HCT116 (cell line): ENCODE measurements around the gene RBP5. TPM values are rescaled to one million over a fixed set of nuclear protein-coding genes. Genes with fewer than 3 reads are reported as not detected.

Experiments used
- ATAC-seq: fragments of 200-7000 bp; cut with Tn5 transposase; 2 replicates; pipeline ENCODE4 v1.9.1; 2020; ENCODE audit warnings: mild to moderate bottlenecking, moderate library complexity
- BruUV-seq: library from RNA; stranded (reverse); fragments of 400-500 nt; replicated peaks from 2 replicates; lab custom pipeline; 2021; lab: Mats Ljungman, UMichigan
- CTCF ChIA-PET: fragments of 300-600 bp; sonication (Branson Sonifier 250); formaldehyde crosslinking; loops from one replicate; lab custom pipeline; 2021; ENCODE audit warnings: antibody characterized with exemption; lab: Charles Lee
- POLR2A ChIA-PET: fragments of 300-600, 350-600 bp; sonication (Branson Sonifier 250); formaldehyde crosslinking; loops from one replicate; lab custom pipeline; 2021; ENCODE audit warnings: antibody characterized with exemption; lab: Charles Lee
- RAD21 ChIA-PET, 2 experiments: fragments of 300-600 bp; sonication (Branson Sonifier 250); formaldehyde crosslinking; loops; one replicate each; lab custom pipeline; 2023; ENCODE audit warnings: low total read pairs in 2 of 2; ENCODE audit not compliant: uncharacterized antibody in 2 of 2, unreplicated experiment in 2 of 2, low non-redundant PET in 1 of 2; lab: Charles Lee
- DNase-seq: peaks from one replicate; pipeline ENCODE4 v3.0.0-alpha.2; 2010; ENCODE audit warnings: low read depth, low spot score
- H2AFZ ChIP-seq: fragments of 200-600 bp; shearing (Covaris generic), sonication (generic); 2 replicates; pipeline ENCODE4 v1.6.1; 2017; ENCODE audit warnings: low read depth, mixed run types, mixed read lengths, antibody characterized with exemption, low read length; ENCODE audit not compliant: poor library complexity, severe bottlenecking
- H3K27ac ChIP-seq: 2 replicates; pipeline ENCODE4 v1.5.1; 2012; ENCODE audit warnings: low read depth, low read length
- H3K27me3 ChIP-seq: fragments of 200-600 bp; sonication (generic); 2 replicates; pipeline ENCODE4 v1.6.1; 2016; ENCODE audit warnings: mixed run types, low read length, mixed read lengths; ENCODE audit not compliant: insufficient read depth
- H3K36me3 ChIP-seq, 2 experiments: fragments of 200-500 bp in 1 of 2; fragments of 200-600 bp in 1 of 2; sonication (Bioruptor generic) in 1 of 2; sonication (generic) in 1 of 2; 2 replicates each; pipeline versions ENCODE4 v1.5.1 to v1.6.1; 2014 to 2016; ENCODE audit warnings: low read length in 2 of 2, inconsistent platforms in 1 of 2, mixed read lengths in 1 of 2, mixed run types in 1 of 2; ENCODE audit not compliant: insufficient read depth in 2 of 2, control insufficient read depth in 1 of 2
- H3K4me1 ChIP-seq, 2 experiments: fragments of 200-600 bp in 1 of 2; sonication (generic) in 1 of 2; 2 replicates each; pipeline versions ENCODE4 v1.5.1 to v1.6.1; 2012 to 2017; ENCODE audit warnings: low read length in 2 of 2, inconsistent platforms in 1 of 2, mild to moderate bottlenecking in 1 of 2, mixed read lengths in 1 of 2, mixed run types in 1 of 2, moderate library complexity in 1 of 2; ENCODE audit not compliant: insufficient read depth in 2 of 2, control insufficient read depth in 1 of 2
- H3K4me2 ChIP-seq: fragments of 200-600 bp; sonication (generic); 2 replicates; pipeline ENCODE4 v1.6.1; 2017; ENCODE audit warnings: mixed run types, low read length, mixed read lengths
- H3K4me3 ChIP-seq, 2 experiments: fragments of 200-600 bp in 1 of 2; sonication (generic) in 1 of 2; replicated peaks in 1 of 2; 2 replicates each; pipeline ENCODE4 v1.5.1; 2011 to 2016; ENCODE audit warnings: low read length in 2 of 2, control low read depth in 1 of 2, low read depth in 1 of 2, mild to moderate bottlenecking in 1 of 2, mixed read lengths in 1 of 2, mixed run types in 1 of 2
- H3K79me2 ChIP-seq: fragments of 200-600 bp; sonication (generic); 2 replicates; pipeline ENCODE4 v1.6.1; 2017; ENCODE audit warnings: mild to moderate bottlenecking, mixed run types, low read length, moderate library complexity, mixed read lengths; ENCODE audit not compliant: insufficient read depth
- H3K9ac ChIP-seq: fragments of 200-600 bp; sonication (generic); 2 replicates; pipeline ENCODE4 v1.6.1; 2016; ENCODE audit warnings: low read length, mixed read lengths
- H3K9me2 ChIP-seq: fragments of 200-600 bp; sonication (generic), shearing (Covaris generic); 2 replicates; pipeline ENCODE4 v1.6.1; 2017; ENCODE audit warnings: mixed run types, mild to moderate bottlenecking, moderate library complexity; ENCODE audit not compliant: insufficient read depth
- H3K9me3 ChIP-seq, 2 experiments: fragments of 200-500 bp in 1 of 2; fragments of 200-600 bp in 1 of 2; sonication (Bioruptor generic) in 1 of 2; sonication (generic) in 1 of 2; 2 replicates each; pipeline ENCODE4 v1.6.1; 2014 to 2017; ENCODE audit warnings: low read length in 2 of 2, mixed read lengths in 2 of 2, inconsistent platforms in 1 of 2, low read depth in 1 of 2, mild to moderate bottlenecking in 1 of 2, mixed run types in 1 of 2, moderate library complexity in 1 of 2; ENCODE audit not compliant: control insufficient read depth in 1 of 2, insufficient read depth in 1 of 2
- H4K20me1 ChIP-seq: fragments of 200-600 bp; sonication (generic), shearing (Covaris generic); 2 replicates; pipeline ENCODE4 v1.6.1; 2017; ENCODE audit warnings: mixed run types, mild to moderate bottlenecking, moderate library complexity; ENCODE audit not compliant: insufficient read depth
- EGR1 ChIP-seq: IDR thresholded peaks from 2 replicates; pipeline ENCODE4 v1.6.1; 2012; ENCODE audit warnings: low read depth
- EZH2phosphoT487 ChIP-seq: fragments of 200-600 bp; IDR thresholded peaks from 2 replicates; pipeline ENCODE4 v1.6.1; 2018; ENCODE audit warnings: antibody characterized with exemption, borderline replicate concordance
- JUND ChIP-seq: IDR thresholded peaks from 2 replicates; pipeline ENCODE4 v1.6.1; 2012
- POLR2A ChIP-seq: IDR thresholded peaks from 2 replicates; pipeline ENCODE4 v1.7.0; 2011; ENCODE audit warnings: borderline replicate concordance; ENCODE audit not compliant: insufficient read depth, insufficient read length; ENCODE audit errors: extremely low read depth
- RAD21 ChIP-seq: IDR thresholded peaks from 2 replicates; pipeline ENCODE4 v1.6.1; 2012; ENCODE audit warnings: low read depth, mild to moderate bottlenecking
- SIN3A ChIP-seq: IDR thresholded peaks from 2 replicates; pipeline ENCODE4 v1.6.1; 2012; ENCODE audit warnings: low read depth
- SRF ChIP-seq: IDR thresholded peaks from 2 replicates; pipeline ENCODE4 v1.6.1; 2012; ENCODE audit warnings: low read depth
- ZFX ChIP-seq: fragments of 450-650 bp; IDR thresholded peaks from 2 replicates; pipeline ENCODE4 v1.6.1; 2017
- ZNF274 ChIP-seq: fragments of 200-500 bp; sonication (Bioruptor generic); IDR thresholded peaks from 2 replicates; pipeline ENCODE4 v1.6.1; 2014; ENCODE audit warnings: mild to moderate bottlenecking, low read depth, low read length, inconsistent platforms
- intact Hi-C: fragments of 100-400 bp; cut with micrococcal nuclease; formaldehyde crosslinking; loops from 2 replicates; pipeline ENCODE4 v1.10.0; 2022
- total RNA-seq: library from RNA; stranded (reverse); gene quantifications from one replicate; pipeline ENCODE4 v1.2.1, GENCODE V29; 2021; ENCODE audit not compliant: unreplicated experiment
- TF ChIP-seq, protein P1 (sequence below): IDR thresholded peaks from 2 replicates; pipeline ENCODE4 v1.6.1; 2011; ENCODE audit warnings: mild to moderate bottlenecking, low read length, moderate library complexity; ENCODE audit not compliant: insufficient replicate concordance; ENCODE audit errors: extremely low read depth
- TF ChIP-seq, protein P2 (sequence below), 3 experiments: fragments of 200-600 bp in 1 of 3; sonication (generic) in 1 of 3; IDR thresholded peaks in 2 of 3; conservative IDR thresholded peaks in 1 of 3; 2 replicates each; pipeline ENCODE4 v1.5.1; 2012 to 2017; ENCODE audit warnings: low read depth in 2 of 3, low read length in 2 of 3, antibody characterized with exemption in 1 of 3, borderline replicate concordance in 1 of 3, control low read depth in 1 of 3, mild to moderate bottlenecking in 1 of 3, mixed read lengths in 1 of 3, mixed run types in 1 of 3, moderate library complexity in 1 of 3; ENCODE audit not compliant: insufficient read depth in 1 of 3
- TF ChIP-seq, protein P3 (sequence below): IDR thresholded peaks from 2 replicates; pipeline ENCODE4 v1.6.1; 2012

Gene RBP5
- total RNA-seq, 1 experiment from 2014 or later: 0.22 TPM

DNA sequence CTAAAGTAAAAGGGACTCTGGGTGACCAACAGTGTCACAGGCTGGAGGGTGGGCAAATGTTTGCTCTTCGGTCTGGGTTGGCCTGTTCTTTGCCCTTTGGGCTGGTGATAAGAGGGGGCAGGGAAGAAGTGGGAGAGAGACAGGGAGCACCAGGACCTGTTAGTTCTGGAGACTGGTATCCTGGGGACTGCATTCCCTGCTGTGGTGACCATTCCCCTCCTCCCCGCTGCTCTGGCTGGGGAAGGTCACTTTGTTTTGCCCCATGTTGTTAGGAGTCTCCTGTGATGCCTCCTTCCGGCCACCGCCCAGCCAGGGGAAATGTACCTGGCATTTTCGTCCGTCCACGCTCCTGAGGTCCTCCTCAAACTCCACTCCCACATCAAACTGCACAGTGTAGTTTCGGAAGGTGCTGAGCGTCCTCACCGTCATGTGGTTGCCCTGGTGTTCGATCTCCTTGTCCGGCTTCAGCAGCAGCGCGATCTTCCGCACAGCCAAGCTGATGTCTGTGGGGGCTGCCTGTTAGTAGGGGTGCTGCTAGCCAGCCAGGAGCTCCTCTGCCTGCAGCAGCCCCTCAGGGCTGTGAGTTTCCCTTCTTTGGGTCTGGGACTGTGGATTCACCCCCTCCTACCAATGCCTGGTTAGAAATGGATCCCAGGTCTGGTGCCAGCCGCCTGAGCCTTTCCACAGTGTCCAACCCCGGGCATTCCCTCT is 618 bp downstream of the RBP5 start (continued):
- TF ChIP-seq, protein P1, sequence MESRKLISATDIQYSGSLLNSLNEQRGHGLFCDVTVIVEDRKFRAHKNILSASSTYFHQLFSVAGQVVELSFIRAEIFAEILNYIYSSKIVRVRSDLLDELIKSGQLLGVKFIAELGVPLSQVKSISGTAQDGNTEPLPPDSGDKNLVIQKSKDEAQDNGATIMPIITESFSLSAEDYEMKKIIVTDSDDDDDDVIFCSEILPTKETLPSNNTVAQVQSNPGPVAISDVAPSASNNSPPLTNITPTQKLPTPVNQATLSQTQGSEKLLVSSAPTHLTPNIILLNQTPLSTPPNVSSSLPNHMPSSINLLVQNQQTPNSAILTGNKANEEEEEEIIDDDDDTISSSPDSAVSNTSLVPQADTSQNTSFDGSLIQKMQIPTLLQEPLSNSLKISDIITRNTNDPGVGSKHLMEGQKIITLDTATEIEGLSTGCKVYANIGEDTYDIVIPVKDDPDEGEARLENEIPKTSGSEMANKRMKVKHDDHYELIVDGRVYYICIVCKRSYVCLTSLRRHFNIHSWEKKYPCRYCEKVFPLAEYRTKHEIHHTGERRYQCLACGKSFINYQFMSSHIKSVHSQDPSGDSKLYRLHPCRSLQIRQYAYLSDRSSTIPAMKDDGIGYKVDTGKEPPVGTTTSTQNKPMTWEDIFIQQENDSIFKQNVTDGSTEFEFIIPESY: no peak
- TF ChIP-seq RAD21: no peak
- TF ChIP-seq POLR2A: no peak
- TF ChIP-seq SIN3A: no peak
- TF ChIP-seq, protein P2, sequence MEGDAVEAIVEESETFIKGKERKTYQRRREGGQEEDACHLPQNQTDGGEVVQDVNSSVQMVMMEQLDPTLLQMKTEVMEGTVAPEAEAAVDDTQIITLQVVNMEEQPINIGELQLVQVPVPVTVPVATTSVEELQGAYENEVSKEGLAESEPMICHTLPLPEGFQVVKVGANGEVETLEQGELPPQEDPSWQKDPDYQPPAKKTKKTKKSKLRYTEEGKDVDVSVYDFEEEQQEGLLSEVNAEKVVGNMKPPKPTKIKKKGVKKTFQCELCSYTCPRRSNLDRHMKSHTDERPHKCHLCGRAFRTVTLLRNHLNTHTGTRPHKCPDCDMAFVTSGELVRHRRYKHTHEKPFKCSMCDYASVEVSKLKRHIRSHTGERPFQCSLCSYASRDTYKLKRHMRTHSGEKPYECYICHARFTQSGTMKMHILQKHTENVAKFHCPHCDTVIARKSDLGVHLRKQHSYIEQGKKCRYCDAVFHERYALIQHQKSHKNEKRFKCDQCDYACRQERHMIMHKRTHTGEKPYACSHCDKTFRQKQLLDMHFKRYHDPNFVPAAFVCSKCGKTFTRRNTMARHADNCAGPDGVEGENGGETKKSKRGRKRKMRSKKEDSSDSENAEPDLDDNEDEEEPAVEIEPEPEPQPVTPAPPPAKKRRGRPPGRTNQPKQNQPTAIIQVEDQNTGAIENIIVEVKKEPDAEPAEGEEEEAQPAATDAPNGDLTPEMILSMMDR (IDR thresholded peaks at IDR 0.05 in 2 of 3, conservative IDR thresholded peaks at IDR 0.05 in 1 of 3; ENCODE audit: borderline replicate concordance in 1 of 3, insufficient read depth in 1 of 3, low read depth in 2 of 3, low read length in 2 of 3): no peak
- no peak for TF ChIP-seq EZH2phosphoT487
- no peak for TF ChIP-seq ZFX
- TF ChIP-seq, protein P3, sequence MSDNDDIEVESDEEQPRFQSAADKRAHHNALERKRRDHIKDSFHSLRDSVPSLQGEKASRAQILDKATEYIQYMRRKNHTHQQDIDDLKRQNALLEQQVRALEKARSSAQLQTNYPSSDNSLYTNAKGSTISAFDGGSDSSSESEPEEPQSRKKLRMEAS: no peak

DNA sequence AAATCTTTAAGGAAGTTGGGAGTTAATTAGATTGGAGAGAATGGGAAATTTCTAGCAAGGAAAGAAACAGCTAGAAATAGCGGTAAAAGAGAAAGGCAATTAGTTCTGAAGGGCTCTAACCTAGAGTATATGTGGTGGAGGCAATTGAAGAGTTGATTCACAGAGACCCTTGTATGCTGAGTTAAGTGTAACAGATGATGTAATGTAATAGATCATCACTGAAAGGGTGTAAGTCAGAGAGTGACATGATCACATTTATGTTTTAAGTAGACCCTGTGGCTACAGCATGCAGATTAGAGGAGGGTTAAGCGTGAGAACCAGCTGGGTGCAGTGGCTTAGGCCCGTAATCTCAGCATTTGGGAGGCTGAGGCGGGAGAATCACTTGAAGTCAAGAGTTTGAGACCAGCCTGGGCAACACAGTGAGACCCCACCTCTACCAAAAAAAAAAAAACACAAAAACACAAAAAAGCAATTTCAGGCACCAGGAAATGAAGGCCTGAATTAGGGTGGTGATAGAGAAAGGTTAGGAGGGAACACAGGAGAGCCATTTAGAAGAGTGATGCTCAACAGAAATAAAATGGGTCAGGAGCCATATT is 3.0 kb downstream of the RBP5 start:
- BruUV-seq: no TSS peak

More for the DNA sequence above, 3.0 kb downstream of the RBP5 start:
- DNase-seq (no peak), ATAC-seq (no peak)
- Histone ChIP-seq H3K4me2 (no peak overlapping the region), H3K27me3 (no peaks in the 10 kb centered on the region), H3K36me3 (no peaks in the 10 kb centered on the region), H3K9ac (no peak overlapping the region), H4K20me1 (no peaks in the 10 kb centered on the region), H3K4me1 (peaks cover 7 to 26% of the 10 kb centered on the region in 2 experiments; a peak in 3 of 4 replicates), H2AFZ (no peak overlapping the region), H3K27ac (no peak overlapping the region), H3K9me3 (no peaks in the 10 kb centered on the region), H3K79me2 (no peaks in the 10 kb centered on the region), H3K9me2 (no peaks in the 10 kb centered on the region), H3K4me3 (no peak overlapping the region)
- CTCF ChIA-PET: no interaction called here
- TF ChIP-seq EGR1 (no peak), JUND (no peak), SRF (no peak), ZNF274 (no peak)
- TF ChIP-seq, protein P3: no peak
- POLR2A ChIA-PET: no interaction called here
- RAD21 ChIA-PET: interaction anchor here in 1 of 2 experiments (0.7 kb wide), 1 partner anchor 181 kb away, joined by 3 read pairs; no protein-coding TSS in a partner anchor
- intact Hi-C loops: no loop called here
